ENCODE results near the gene TMPRSS11A. TPM values are rescaled to one million over a fixed set of nuclear protein-coding genes. Genes with fewer than 3 reads are reported as not detected.

TMPRSS11A gene
- total and polyA plus RNA-seq, 10 donors: 0.07 TPM; not detected in 9

DNA sequence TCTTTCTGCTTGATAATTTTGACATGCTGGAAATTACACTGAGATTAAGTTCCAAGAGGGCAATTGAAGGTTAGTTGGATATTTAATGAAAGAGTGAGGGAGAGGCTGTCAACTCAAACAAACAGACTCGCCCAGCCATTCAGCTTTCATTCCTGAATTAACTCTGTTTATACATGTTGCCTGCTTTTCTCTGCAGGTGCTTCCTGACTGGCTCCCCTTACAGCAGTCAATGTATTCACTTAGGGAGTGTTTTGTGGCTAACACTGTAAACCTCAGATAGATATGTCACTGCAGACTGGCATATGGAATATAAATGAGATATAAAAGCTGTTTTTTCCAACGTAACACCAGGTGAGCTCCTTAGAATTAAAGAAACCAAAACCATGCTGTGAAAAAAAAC is 28.7 kb downstream of the TMPRSS11A start:
- Histone ChIP-seq H3K4me3 (no peak overlapping the region), H3K9me3 (peaks cover 0 to 17% (median 2%) of the 10 kb centered on the region in 8 donors), H3K27me3 (replicated peaks in 1 of 7) (no peaks in the 10 kb centered on the region), H3K4me1 (no peaks in the 10 kb centered on the region), H3K36me3 (no peaks in the 10 kb centered on the region), H3K27ac (no peak overlapping the region)
- DNase-seq: no peak
- intact Hi-C loops (cut with DNase I; ENCODE audit: low total_unique reads): no loop called here
- 8 to 24% (median 12%) methylated on average over 2 of the region's 2 CpGs for WGBS, 5 donors
- TF ChIP-seq POLR2A (IDR thresholded peaks at IDR 0.05): no peak
- TF ChIP-seq POLR2AphosphoS5 (IDR thresholded peaks at IDR 0.05): no peak
- TF ChIP-seq, protein P1, sequence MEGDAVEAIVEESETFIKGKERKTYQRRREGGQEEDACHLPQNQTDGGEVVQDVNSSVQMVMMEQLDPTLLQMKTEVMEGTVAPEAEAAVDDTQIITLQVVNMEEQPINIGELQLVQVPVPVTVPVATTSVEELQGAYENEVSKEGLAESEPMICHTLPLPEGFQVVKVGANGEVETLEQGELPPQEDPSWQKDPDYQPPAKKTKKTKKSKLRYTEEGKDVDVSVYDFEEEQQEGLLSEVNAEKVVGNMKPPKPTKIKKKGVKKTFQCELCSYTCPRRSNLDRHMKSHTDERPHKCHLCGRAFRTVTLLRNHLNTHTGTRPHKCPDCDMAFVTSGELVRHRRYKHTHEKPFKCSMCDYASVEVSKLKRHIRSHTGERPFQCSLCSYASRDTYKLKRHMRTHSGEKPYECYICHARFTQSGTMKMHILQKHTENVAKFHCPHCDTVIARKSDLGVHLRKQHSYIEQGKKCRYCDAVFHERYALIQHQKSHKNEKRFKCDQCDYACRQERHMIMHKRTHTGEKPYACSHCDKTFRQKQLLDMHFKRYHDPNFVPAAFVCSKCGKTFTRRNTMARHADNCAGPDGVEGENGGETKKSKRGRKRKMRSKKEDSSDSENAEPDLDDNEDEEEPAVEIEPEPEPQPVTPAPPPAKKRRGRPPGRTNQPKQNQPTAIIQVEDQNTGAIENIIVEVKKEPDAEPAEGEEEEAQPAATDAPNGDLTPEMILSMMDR (IDR thresholded peaks at IDR 0.05 in 8 of 11, conservative IDR thresholded peaks at IDR 0.05 in 3 of 11): no peak

DNA sequence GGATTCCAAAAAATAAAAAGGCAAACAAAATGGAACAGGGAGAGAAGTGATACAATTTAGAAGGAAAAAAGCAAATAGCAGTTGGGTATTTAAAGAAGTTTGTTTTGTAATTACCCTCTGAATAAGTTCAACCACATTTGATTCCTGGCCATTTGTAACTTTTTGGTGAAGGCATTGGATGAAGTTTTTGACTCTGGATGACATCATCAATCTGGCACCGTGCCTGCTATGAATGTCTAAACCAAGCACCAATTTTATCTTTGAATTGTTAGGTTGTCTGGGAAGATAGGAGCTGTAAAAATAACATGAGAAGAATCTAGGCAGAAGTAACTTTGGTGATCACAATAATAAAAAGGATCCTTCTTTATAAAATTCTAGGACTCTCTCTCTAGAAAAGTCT is 29.5 kb downstream of the TMPRSS11A start:
- WGBS, 5 donors: 57 to 79% (median 66%) methylated on average over 1 of the region's 1 CpG
- H3K4me3 ChIP-seq: no peak overlapping the region

DNA sequence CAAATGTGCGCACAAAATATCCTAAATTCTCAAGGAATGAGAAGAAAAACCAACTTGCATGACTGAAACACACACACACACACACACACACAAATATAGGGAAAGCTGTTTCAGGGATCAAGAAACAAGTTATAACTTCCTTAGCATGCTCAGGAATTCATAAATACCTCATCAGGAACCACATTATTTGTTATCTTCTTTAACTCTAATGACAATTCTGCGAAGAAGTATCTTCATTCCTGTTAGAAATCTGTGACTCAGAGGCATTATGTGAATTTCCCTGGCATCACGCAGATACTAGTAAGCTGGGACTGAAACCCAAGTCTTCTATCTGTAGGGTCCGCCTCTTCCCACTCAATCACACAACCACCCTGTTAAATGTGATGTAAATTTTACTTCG is 30.3 kb downstream of the TMPRSS11A start:
- Histone ChIP-seq H3K27me3 (replicated peaks in 1 of 7) (no peaks in the 10 kb centered on the region), H3K4me3 (no peak overlapping the region), H3K27ac (no peak overlapping the region), H3K9me3 (peaks cover 0 to 5% (median 0%) of the 10 kb centered on the region in 8 donors), H3K36me3 (no peaks in the 10 kb centered on the region), H3K4me1 (no peaks in the 10 kb centered on the region)
- TF ChIP-seq, protein P1 (IDR thresholded peaks at IDR 0.05 in 8 of 11, conservative IDR thresholded peaks at IDR 0.05 in 3 of 11): no peak
- TF ChIP-seq POLR2AphosphoS5 (IDR thresholded peaks at IDR 0.05): no peak
- no peak for TF ChIP-seq POLR2A (IDR thresholded peaks at IDR 0.05)
- WGBS, 5 donors: 85 to 95% (median 93%) methylated on average over 5 of the region's 5 CpGs
- DNase-seq: no peak
- intact Hi-C loops (cut with DNase I; ENCODE audit: low total_unique reads): no loop called here

More for the DNA sequence above, 29.5 kb downstream of the TMPRSS11A start:
- Histone ChIP-seq H3K27me3 (replicated peaks in 1 of 7) (no peaks in the 10 kb centered on the region), H3K36me3 (no peaks in the 10 kb centered on the region), H3K4me1 (no peaks in the 10 kb centered on the region), H3K27ac (no peak overlapping the region), H3K9me3 (peaks cover 0 to 11% (median 2%) of the 10 kb centered on the region in 8 donors)
- intact Hi-C loops (cut with DNase I; ENCODE audit: low total_unique reads): no loop called here
- DNase-seq: no peak
- TF ChIP-seq, protein P1 (IDR thresholded peaks at IDR 0.05 in 8 of 11, conservative IDR thresholded peaks at IDR 0.05 in 3 of 11): no peak

DNA sequence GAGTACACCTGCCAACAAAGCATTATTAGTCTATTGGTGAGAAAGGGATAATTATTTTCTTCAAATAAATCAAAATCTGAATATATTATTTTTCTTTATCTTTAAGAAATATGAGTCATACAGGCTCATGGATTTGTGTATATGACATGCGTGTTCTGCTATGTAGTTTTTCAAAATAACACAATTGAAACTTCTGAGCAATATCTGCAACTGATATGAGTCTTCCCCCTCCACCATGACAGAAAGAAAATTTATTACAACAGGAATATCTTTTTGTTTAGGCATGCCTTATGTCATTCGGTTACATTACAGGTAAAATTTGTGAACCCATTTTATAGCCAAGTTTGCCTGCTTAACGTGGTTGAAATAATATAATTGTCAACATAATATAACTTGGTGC is 32.0 kb downstream of the TMPRSS11A start:
- H3K4me1 ChIP-seq: no peaks in the 10 kb centered on the region
- intact Hi-C loops (cut with DNase I; ENCODE audit: low total_unique reads): no loop called here

More for the DNA sequence above, 32.0 kb downstream of the TMPRSS11A start:
- H3K4me3 ChIP-seq: no peak overlapping the region
- no peak overlapping the region for H3K27ac ChIP-seq
- WGBS, 5 donors: 86 to 96% (median 91%) methylated on average over 3 of the region's 3 CpGs
- no peaks in the 10 kb centered on the region for H3K27me3 ChIP-seq (replicated peaks in 1 of 7)
- no peaks in the 10 kb centered on the region for H3K36me3 ChIP-seq
- DNase-seq: no peak
- TF ChIP-seq POLR2A (IDR thresholded peaks at IDR 0.05) (no peak), POLR2AphosphoS5 (IDR thresholded peaks at IDR 0.05) (no peak)
- TF ChIP-seq, protein P1 (IDR thresholded peaks at IDR 0.05 in 8 of 11, conservative IDR thresholded peaks at IDR 0.05 in 3 of 11): no peak
- no peaks in the 10 kb centered on the region for H3K9me3 ChIP-seq
